UCSD-AML1 (cell line): ENCODE data around the gene DLL1.

Experiments used
- DNase-seq: peaks from one replicate; lab custom pipeline; 2025; ENCODE audit not compliant: unreplicated experiment; lab: John Stamatoyannopoulos, UW

The DLL1 gene

DNA sequence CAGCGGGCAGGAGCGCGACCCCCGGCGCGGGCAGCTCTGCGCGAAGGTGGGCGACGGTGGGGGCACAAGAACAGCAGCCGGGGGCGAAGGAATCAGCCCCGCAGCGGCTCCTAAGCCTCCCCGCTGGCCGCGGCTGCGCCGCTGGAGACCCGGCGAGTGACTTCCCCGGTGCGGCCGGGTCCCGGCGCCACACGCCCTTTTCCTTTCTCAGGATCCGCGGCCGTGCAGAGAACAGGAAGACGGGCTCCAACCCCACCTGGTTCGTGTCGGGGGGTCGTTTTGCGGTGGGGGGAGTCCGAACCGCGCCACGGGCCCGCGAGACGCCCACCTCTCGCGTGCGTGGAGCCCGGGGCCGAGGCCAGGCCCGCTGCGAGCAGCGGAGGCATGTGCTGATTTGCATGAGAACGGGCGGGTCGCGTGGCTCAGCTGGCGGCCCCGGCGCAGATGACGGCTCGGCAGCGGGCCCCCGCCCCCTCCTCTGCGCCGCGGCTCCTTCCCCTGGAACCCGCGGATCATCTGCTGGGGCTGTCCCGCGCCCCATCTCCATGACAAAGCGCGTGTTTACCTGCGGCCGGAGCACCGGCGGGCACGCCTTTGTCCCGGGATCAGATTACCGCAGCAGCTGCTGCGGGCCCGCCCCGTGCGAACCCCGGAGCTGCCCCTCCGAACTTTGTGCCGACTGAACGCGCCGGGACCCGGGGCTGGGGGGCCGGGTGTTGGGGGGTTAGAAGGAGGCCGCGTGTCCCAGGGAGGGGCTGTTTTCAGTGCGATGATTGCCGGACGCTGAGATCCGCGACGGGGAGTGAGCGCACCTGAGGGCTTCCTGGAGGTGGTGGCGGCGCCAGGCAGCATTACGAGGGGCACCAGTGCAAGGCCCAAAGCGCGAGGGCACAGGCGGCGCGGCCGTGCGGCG, 4.9 kb upstream of the DLL1 start:
- DNase-seq: no peak

DNA sequence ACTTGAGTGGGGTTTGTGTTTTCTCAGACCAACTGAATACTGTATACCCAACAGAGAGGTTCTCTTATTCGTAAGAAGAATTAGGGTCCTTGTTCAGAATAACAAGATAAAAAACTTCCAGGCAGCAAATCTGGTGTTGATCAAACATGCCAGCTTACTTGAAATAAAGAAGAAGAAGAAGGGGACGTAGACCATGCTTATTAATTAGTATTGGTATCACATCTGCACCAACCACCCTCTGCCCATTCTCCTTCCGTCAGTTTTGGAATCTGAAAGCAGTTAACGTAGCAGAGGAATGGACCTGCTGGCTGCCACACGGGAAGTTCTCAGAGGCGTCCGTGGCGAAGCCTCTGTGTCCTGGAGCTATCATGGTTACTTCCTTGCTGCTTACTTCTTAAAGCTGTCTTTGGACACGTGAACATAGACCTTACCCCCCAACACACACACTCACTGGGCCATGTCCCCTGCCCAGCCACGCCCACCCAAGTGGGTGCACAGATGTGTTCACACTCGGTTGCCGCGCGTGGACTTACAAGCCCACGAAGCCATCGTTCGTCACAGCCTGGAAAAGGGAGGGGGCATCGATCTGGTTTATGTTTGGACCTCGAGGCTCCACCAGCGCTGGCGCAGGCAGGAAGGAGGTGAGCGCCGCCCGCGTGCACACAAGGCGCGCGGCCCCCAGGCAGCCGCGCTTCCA, 4.1 kb upstream of the DLL1 start:
- no peak for DNase-seq

DNA sequence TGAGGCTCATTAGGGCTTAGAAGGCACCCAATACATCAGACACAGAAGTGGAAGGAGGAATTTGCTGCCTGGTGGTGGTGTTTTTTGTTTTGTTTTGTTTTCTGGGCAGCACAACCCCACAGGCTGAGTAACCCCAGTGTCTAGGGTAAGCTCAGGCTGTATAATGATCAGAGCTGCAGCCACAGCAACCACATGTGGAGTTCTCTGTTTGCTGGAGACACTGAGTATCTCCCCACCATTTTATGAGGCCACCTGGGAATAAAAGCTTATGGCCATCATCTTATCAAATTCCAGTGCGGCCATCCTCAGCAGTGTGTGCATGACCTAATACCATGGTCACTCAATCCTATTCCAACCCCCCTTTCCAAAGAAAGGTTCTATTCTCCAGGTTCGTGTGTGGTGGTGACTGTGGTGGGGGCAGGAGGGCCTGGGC, 3.4 kb upstream of the DLL1 start:
- no peak for DNase-seq

DNA sequence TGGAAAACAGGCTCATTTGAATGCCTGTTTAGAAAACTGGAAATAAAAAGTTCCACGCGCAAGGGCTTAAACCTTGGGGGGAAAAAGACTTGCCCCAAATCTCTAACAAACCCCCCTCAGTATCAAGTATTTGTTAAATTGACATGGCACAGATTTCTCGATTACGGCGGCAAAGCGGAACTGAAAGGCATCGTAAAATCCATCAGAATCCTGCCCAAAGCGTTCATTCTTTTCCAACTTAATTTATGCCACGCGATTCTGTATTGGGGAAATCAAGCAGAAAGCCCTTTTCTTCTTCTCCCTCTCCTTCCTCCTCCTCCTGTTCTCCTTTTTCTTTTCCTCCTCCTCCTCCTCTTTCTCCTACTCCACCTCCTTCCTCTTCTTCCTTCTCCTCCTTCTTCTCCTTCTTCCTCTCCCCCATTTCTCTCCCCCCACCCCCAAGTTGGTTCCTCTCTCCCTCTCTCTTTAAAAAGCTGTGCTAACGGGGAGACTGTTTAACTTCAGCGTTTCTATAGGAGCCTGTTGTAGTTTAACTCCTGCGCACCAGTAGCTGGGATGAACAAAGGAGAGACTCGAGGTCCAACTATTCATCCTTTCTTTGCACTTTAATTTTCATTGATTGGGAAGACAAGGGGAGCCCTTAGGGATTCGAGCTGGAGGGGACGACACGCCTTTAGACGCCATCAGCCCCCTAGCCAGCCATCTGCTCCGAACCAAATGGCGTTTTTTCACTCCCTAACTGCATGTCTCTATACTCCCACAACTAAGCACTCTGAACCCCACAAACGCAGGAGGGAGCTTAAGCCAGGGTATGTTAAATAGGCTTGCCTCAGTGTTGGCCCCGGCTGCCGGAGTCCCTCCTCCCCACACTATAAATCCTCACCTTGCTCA, 2.7 kb upstream of the DLL1 start:
- no peak for DNase-seq

DNA sequence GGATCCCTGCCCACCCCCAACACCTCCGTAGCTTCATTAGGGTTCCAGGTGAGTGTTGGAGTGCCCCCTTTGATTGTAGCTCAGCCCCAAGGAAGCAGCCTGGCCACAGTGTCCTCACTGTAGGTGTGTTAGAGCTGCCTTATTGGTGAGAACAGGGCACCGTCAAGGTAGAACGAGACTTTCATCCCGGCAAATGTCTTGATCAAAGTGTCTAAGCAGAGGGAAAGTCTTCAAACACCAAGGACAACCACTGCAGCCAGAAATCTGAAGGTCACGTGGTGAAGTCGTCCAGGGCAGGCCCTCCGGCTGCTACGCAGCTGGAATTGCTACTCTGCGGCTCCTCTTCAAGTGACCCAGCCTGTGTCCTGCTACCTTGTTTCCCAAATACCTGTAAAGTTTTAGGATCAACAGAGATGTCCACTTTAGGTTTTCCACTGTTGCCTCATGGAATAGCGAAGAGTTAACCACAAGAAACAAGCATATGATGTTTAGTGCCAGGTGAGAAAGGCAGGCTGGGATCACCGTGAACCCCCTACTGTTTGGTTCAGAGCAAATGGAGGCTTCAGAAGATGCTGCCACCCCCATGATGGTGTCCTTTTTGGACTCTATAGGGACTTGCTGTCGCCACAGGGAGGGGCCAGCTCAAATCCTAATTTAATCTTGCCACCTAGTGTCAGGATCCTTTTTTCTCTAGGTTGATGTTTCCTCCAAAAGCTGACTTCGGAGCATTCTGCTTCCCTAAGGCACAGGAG, 1.7 kb upstream of the DLL1 start:
- DNase-seq: no peak

DNA sequence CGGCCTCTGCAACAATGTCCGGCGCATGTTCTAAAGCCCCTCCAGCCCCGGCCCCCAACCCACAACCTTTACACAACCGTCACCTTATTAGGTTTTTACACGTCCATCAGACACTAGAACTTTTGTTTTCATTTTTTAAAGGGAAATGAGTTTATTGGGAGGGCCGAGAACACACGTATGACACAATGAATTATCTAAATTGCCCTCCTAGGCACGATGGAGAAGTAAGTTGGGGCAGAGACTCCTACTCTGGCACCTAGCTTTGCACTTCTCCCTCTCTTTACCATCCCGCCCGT, 1.2 kb upstream of the DLL1 start:
- no peak for DNase-seq

DNA sequence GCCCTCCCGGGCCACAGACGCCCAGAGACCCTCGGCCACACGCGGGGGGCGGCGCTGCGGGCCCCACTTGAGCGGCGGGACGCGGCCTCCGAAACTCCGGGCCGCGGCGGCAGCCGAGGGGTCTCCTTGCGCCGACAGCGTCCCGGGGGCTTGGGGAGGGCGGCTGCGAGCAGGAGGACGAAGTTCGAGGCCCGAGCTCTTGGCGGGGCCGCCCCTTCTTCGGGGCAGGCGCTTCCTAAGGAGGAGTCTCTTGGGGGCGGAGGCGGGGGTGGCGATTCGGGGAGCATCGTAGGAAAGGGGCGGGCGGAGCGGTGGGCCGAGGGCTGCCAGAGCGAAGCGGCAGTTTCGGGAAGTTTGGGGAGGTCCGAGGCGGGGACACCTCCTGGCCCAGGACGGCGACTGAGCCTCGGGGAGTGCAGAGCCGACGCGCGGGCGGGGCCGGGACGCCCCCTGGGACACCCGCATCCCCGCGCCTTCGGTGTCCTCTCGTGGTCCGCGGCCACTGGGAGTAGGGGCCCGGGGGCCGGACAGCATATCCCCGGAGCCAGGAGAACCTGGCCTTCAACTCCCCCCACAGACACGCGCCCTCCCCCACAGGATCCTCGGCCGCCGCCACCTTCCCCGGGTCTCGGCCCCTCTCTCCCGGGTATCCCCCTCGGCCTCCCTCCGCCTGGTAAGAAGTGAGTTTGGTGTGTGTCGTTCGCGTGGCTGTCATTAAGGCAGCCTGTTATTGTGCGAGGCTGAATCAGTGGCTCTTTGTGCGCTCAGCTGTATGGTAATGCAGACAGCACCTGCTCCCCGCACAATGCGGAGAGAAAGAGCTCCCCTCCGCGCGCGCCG, 613 bp upstream of the DLL1 start:
- peak; percentile 23 for DNase-seq

DNA sequence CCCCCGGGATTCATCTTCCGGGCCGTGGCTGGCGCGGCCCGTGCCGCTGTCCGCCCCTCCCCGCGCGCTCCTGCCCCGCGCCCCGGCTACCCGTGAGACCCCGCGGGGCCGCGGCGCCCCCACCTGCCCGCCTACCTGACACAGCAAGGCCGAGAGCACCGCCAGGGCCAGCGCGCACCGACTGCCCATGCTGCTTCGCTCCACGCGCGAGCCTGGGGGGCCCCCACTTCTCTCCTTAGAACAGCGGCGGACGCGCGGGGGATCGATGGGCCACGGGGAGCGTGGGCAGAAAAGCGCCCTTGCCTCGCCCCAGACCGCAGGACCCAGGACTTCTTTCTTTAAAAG, 955 bp downstream of the DLL1 start:
- DNase-seq: no peak

DNA sequence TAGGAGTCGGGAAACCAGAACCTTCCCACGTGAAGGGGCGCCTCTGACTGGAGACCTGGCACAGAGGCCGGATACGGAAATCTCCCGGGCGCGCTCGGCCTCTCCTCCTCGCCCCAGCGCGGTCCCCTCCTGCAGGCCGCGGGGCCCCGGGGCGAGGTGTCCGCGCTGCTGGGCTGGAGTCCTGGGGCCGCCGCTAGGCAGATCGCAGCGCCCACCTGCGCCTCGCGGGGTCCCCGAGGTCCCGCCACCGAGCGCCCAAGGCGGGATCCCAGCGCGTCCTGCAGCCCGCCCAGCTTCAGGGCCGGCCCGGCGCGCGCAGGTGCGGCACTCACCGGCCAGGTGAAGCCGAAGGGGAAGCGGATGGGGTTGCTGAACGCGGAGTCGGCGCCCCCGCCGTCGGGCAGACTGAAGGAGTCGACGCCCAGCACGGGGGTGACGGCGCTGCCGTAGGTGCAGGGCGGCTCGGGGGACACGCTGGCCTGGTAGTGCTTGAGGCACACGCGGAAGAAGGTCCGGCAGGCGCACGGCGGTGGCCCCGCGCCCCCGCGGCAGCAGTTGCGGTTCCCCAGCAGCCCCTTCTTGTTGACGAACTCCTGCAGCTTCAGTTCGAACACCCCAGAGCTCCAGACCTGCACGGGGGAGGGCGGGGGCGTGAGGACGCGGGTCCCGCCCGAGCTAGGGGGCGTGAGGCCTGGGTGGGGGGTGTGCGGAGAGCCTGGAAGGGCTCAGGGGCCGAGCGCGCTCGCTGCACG, 1.5 kb downstream of the DLL1 start:
- DNase-seq: no peak

DNA sequence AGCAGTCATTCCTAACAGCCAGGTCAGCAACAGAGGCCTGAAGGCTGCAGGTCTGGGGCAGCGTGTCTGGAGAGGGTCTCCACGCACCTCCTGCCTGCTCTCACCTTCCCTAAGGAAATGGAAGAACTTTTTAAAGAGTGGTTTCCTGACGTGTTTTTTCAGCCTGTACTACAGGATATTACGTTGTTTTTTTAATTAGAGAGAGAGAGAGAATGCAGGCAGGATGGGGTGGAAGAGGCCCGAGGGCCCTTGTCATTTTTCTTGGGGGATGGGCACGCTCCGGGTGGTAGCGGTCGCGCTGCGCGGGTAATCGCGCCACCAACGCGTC, 2.1 kb downstream of the DLL1 start:
- DNase-seq: no peak

DNA sequence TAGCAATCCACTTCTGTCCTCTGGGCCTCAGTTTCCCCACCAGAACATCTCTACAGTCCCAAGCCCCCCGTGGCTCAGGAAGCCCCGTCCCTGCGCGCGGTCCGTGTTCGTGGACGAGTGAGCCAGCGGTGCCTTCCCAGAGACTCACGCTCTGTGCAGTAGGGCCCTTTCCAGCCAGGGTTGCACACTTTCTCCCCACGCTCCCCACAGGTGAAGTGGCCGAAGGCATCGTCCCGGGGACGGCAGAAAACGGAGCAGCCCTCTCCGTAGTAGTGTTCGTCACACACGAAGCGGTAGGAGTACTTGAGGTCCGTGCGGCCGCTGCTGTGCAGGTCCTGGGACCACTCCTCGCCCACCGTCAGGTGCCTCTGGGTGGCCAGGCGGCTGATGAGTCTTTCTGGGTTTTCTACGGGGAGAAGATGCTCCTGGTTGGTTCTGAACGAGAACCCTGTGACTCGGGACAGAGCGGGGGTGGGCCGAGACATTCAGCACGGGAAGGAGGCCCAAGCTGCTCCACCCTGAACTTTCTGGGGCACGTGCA, 2.7 kb downstream of the DLL1 start:
- no peak for DNase-seq

DNA sequence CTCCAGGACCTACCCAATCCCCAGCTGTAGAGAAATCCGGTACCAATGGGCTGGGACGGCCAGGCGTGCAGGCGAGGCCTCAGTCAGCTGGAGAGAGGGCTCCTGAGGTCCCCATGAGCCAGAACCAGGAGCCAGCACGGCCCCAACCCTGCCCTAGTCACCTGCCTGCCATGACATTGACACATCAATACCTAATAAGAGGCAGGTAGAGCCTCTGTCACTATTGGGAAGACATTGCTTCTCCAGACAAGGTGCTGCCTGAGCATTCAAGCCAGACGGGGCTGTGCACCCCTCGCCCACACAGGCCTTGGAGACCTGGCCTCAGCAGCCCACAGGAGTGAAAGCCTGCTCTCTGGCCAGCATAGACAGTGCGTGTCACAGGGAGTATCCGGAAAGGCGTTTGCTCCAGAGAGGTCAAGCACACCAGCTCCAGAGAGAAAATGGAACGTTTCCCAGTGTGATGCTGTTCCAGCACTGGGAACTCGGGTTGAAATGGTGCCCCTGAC, 3.5 kb downstream of the DLL1 start:
- no peak for DNase-seq

DNA sequence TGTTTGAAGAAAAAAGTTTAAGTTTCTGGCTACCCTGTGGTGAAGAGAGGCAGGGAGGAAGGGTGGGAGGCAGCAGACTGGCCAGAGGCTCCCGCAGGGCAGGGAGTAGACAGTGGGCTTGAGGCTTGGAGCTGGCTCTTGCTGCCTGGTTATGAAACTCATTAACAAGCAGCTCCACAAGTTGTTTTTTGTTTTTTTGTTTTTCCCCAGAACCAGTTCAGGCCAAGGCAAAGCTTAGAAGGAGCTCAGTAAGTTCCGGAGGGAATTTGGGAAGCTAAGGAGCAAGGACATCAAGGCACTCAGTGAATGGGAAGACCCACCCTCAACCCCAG, 4.0 kb downstream of the DLL1 start:
- DNase-seq: no peak

DNA sequence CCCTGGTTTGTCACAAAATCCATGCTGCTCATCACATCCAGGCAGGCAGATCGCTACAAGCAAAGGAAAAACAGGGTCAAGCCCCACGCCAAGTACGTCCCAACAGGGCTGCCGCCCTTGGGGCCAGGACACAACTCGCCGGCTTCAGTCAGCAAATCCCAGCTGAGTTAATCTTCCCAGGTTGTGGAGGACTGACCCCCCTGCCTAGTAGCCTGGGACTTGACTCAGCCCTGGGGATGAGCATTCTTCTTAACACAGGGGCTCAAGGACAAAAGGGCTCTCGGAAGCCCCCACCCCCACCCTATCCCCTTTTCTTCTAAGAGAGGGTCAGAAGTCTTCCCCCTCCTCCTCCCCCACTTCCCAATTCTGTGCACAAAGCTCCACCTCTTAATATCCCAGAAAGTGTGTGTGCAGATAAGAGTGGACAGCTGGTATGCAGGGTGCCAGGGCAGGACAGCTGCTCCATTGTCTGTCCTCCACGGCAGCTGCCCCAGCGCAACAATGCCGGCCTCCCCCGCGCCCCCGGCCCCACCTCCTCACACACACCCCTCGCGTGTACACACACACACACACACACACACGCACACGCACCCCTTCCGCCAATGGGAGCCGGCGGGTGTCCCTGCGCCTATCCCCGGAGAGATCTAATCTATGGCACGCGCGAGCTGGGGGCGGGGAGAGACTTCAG, 4.5 kb downstream of the DLL1 start:
- DNase-seq: no peak

DNA sequence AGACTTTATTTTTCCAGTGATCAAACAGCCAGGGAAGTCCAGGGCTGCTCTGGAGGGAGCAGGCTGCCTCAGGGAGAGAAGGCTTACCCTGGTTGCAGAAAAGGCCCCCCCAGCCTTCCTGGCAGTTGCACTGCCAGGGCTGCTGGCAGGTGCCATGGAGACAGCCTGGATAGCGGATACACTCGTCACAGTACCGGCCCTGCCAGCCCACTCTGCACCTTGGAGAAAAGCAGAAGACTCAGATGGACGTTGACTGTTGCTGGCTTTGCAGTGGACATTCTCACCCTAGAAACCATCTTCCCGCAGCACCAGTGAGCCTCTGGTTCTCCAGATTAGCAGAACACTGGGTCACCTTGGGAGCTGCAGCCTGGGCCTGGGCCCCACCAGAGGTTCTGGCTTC, 5.4 kb downstream of the DLL1 start:
- DNase-seq: no peak

DNA sequence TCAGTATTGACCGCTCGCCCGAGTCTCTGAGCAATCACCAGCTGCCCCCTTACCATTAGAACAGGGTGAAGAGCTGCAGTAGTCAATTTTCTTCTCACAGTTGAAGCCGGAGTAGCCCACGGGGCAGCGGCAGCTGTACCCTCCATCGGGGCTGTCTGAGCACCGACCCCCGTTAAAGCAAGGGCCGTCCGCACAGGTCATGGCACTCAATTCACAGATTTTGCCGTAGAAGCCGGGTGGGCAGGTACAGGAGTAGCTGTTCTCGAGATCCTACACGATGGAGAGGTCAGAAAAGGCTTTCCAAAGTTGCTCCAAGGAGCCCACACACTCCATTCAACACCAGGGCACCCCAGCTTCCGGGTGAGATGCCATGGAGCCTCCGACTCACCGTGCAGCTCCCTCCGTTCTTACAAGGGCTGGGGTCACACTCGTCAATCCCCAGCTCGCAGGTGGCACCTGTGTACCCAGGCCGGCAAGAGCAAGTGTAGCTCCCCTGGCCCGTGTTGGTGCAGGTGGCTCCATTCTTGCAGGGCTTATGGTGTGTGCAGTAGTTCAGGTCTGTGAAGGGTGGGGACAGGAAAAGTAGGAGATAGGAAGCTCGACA, 5.9 kb downstream of the DLL1 start:
- DNase-seq: no peak

DNA sequence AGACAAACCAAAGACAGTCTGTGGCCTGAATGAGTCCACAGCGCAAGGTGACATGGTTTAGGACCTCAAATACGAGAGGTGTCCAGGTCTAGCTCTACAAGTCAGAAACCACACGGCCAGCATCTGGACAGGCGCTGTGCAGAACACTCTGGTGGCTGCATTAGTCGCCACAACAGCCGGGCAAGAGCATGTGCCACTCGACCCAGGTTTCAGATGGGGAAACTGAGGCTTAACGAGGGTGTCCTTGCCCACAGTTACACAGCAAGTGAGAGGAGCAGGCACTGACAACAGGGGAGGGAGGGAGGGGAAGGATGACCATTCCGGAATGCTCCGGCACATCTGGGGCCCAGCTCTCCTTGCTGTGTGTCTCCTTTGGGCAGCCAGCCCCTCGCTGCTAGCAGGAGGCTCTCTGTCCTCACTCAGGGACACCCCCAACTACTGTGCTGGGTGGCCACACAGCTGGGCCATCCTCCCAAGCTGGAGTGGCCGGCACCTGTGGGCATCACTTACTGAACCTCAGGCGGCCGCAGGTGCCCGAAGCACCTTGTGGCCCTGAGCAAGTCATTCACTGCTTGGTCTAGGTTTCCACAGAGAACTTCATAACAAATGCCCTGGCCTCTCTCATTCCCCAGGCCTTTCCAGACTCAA, 6.6 kb downstream of the DLL1 start:
- no peak for DNase-seq
